Activated CD8-positive, alpha-beta memory T cell treated with anti-CD3 and anti-CD28 coated beads, Interleukin-2, amount 50 U/mL, for 24 hours (primary cell): Measurements from ENCODE around the gene CERS1.

Source experiments
- DNase-seq: peaks from one replicate; pipeline ENCODE4 v3.0.0-alpha.2; 2020; ENCODE audit errors: extremely low read depth

Gene CERS1

DNA sequence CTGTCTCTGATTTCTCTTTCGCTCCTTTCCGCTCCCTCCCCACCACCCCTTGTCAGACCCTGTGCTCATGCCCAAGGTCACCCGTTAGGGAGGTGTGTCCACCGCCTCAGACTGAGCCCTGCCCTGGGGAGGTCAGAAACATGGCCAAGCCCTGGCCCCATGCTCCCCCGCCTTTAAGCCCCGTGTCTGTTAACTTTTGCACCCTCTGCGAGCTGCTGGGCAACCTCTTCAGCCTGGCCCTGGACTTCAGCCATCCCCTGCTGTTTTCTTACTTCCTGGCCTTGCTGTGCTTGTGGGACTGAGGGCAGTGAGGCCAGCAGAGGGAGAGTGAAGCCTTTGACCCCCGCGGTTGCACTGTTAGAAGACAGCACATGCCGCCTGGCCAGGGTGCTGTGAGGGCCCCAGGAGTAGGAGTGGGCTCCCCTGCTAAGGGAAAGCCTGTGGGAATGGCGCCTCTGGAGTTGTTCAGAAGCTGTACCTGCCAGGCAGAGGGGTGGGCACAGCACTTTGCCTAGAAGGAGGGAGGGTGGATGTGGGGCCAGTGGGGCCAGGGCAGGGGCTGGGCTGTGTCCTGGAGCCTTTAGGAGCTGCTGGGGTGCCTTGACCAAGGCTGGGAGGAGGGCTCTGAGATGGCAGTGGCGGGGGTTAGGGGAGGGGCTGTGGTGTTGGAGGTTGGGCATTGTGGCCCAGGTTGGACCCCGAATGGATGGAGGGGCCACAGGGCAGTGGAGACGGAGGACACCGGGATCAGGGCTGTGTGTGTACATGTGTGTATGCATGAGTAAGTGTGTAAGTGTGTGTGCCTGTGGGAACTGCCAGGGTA is 56.3 kb downstream of the CERS1 start:
- DNase-seq: no peak

DNA sequence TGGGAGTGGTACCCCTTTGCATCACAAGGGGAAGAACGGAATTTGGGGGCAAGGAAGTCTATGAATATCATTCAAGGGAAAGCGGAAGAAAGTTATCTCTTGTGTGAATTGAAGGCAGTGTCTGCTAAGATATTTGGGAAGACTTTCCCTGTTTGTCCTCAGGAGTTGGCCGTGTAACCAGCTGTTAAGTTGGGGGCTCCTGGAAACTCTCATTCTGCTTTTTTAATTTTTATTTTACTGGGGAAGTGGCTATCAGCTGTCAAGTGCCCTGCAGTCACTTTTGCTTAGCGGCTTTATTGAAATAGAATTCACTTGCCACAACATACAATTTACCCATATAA is 61.3 kb downstream of the CERS1 start:
- no peak for DNase-seq

DNA sequence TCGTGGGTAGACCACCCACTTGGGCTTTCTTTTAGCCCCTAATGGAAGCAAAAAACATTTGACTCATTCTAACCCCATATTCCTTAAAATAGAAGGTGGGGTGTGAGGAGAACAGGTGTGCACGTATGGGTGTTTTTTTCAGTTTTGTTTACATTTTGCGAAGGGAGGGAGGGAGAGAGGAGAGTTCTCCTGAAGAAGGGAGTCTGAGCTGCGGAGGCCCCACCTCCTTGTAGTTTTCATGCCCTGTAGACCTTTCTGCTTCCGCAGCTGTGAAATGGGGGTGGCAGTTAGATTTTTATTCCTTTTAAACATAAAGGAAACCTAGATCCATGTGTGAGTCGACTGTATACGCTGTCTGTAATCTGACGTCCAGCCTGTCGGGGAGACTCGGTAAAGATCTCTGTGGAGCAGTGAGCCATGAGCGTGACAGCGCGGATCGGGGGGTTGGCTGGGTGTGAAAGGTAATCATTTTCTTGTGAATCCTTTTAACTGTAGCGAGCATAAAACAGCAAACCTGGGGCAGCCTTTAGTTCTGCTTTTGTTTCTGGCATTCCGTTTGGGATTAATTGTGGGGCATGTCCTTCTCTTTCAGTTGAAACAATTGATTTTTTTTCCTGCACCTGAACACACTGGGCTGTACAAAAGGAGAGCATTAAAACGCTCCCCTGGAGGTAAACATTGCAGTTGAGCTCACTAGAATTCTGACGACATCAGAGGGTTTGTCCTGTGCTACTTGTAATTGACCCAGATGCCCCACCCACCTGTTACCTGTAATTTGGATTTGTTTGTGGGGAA is 61.9 kb downstream of the CERS1 start:
- DNase-seq: no peak

DNA sequence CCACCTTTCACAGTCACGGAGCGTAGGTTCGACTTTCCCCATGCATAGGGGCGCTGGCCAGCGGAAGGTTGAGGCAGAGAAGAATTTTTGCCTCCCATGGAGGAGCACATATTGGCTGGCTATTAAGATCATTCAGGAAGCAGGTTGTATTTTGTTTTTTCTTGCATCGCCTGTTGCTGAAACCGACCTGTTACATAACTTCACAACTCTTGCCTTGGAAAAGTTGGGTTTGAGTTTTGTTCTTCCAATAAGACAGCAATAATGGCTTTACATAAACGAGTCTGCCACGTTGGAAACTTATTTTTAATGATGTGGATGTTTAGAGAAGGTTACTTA is 62.8 kb downstream of the CERS1 start:
- DNase-seq: no peak

DNA sequence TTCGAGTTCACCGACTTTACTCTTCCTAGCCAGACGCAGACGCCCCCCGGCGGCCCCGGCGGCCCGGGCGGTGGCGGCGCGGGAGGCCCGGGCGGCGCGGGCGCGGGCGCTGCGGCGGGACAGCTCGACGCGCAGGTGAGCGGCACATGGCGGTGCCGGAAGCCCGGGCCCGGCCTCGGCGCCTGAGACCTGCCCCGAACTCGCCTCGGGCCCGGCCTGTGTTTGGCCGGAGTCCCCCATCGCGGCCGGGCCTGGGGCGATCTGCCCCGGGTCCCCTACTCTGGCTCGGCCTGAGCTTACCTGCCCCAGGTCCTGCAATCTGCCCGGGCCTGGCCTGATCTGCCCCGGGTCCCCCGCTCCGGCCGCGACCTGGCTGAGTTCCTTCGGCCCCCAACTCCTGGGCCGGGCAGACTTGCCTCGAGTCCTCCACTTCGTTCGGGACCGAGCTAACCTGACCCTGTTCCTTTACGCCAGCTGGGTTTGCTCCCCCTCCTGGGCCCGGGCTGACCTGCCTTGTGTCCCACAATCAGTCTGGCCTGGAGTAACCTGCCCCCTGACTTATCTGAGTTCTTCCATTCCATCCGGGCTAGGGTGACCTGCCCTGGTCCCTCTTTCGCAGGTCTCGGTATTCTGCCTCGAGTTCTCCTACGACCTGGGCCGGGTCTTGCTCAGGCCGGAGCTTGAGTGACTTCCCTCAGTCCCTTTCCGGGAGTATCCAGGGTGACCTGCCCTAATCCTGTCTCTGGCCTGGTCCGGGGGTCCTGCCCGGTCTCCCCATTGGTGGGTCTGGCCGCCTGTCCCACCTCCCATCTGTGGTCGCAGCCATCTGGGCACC is 63.4 kb downstream of the CERS1 start:
- no peak for DNase-seq

DNA sequence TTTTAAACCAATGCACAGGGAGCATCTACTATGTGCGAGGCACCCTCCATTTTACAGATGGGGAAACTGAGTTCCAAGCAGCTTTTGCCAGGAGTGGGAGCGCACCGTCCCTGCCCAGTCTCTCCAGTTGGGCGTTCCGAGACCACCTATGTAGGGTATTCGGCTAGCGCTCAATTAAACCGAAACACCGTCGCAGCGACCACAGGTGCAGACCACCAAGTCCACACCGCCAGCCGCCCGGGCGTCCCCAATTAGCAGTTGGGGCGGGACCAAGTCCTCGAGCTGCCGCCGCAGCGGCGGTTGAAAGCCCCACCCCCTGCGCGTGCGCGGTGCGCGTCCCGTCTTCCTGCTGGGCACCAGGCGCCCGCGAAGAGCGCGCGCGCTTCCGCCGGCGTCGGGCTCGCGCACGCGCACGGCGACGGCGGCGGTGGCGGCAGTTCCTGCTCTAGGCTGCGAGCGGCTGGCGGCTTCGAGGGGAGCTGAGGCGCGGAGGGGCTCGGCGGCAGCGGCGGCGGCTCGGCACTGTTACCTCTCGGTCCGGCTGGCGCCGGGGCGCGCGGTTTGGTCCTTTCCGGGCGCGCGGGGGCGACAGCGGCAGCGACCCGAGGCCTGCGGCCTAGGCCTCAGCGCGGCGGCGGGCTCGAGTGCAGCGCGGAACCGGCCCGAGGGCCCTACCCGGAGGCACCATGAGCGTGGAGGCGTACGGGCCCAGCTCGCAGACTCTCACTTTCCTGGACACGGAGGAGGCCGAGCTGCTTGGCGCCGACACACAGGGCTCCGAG is 64.2 kb downstream of the CERS1 start, which contains the start of gene UPF1:
Gene UPF1 (plus strand): TSS at position 436 of the 782 bp plus-strand sequence. CDS start 251 bp downstream, at position 687.
- peak; percentile 86 for DNase-seq

DNA sequence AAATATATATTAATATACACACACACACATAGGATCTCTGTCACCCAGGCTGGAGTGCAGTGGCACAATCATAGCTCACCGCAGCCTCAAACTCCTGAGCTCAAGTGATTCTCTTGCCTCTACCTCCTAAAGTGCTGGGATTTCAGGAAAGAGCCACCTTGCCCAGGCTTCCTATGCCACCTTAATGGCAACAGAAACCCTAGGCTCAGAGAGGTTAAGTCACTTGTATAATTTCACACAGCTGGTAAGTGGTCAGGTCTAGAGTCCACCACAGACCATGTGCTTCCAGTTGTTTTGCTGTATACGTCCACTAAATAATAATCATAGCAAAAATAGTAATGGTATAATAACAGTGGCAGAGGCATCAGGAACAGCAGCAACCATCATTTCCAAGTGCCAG is 65.5 kb downstream of the CERS1 start:
- DNase-seq: no peak

DNA sequence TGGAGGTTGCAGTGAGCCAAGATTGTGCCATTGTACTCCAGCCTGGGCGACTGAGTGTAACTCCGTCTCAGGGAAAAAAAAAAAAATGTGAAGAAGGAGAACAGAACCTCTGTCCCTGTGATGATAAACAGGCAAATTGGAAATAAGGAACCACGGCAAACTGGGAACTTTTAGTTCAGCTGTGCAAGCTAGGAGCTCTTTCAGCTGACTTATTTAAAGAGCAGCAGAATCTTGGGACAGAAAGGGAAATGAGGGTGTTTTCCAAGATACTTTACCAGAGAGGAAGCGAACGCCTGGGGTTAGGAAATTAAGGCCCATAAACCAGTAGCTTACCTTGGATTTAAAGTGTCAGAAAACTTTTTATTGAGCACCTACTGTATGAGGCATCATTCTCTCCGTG is 67.2 kb downstream of the CERS1 start:
- DNase-seq: no peak
